Neural progenitor cell (in vitro differentiated cells): ENCODE measurements around the gene DVL3. TPM values are rescaled to one million over a fixed set of nuclear protein-coding genes. Genes with fewer than 3 reads are reported as not detected.

Experiments used
- DNase-seq: peaks from one replicate; pipeline ENCODE4 v3.0.0-alpha.2; 2016; ENCODE audit warnings: low spot score
- H2AFZ ChIP-seq: fragments of 200-600 bp; sonication (generic); replicated peaks from 2 replicates; pipeline ENCODE4 v1.6.1; 2016; ENCODE audit warnings: antibody characterized with exemption
- H3F3A ChIP-seq: fragments of 200-600 bp; sonication (generic); 2 replicates; pipeline ENCODE4 v1.6.1; 2016; ENCODE audit warnings: antibody characterized with exemption, low read depth
- H3K27ac ChIP-seq: fragments of 200-600 bp; sonication (generic); 2 replicates; pipeline ENCODE4 v1.5.1; 2016; ENCODE audit warnings: mild to moderate bottlenecking
- H3K27me3 ChIP-seq: fragments of 200-600 bp; sonication (generic); 2 replicates; pipeline ENCODE4 v1.6.1; 2016; ENCODE audit warnings: mild to moderate bottlenecking, moderate library complexity
- H3K36me3 ChIP-seq: fragments of 200-600 bp; sonication (generic); 2 replicates; pipeline ENCODE4 v1.5.1; 2016
- H3K4me1 ChIP-seq: fragments of 200-600 bp; sonication (generic); 2 replicates; pipeline ENCODE4 v1.6.1; 2016; ENCODE audit warnings: mixed run types
- H3K4me2 ChIP-seq: fragments of 200-600 bp; sonication (generic); 2 replicates; pipeline ENCODE4 v1.6.1; 2016
- H3K4me3 ChIP-seq: fragments of 200-600 bp; sonication (generic); 2 replicates; pipeline ENCODE4 v1.5.1; 2016
- H3K79me2 ChIP-seq: fragments of 200-600 bp; sonication (generic); 2 replicates; pipeline ENCODE4 v1.6.1; 2016; ENCODE audit warnings: low read depth
- H3K9ac ChIP-seq: fragments of 200-600 bp; sonication (generic); 2 replicates; pipeline ENCODE4 v1.6.1; 2016
- H3K9me3 ChIP-seq: fragments of 200-600 bp; sonication (generic); 2 replicates; pipeline ENCODE4 v1.5.1; 2016; ENCODE audit warnings: low read depth
- H4K20me1 ChIP-seq: fragments of 200-600 bp; sonication (generic); 2 replicates; pipeline ENCODE4 v1.6.1; 2016; ENCODE audit warnings: low read depth
- H3K27ac Mint-ChIP-seq: 3 replicates; pipeline ENCODE4 v1.8.0; 2021; ENCODE audit warnings: mixed read lengths
- H3K27me3 Mint-ChIP-seq: 2 replicates; pipeline ENCODE4 v1.8.0; 2022; ENCODE audit warnings: low read depth, mild to moderate bottlenecking, inconsistent platforms, moderate library complexity, mixed read lengths; ENCODE audit not compliant: insufficient read depth
- H3K36me3 Mint-ChIP-seq: 3 replicates; pipeline ENCODE4 v1.8.0; 2021; ENCODE audit warnings: mixed read lengths
- H3K4me1 Mint-ChIP-seq: 3 replicates; pipeline ENCODE4 v1.8.0; 2021; ENCODE audit warnings: mixed read lengths
- H3K4me3 Mint-ChIP-seq: 3 replicates; pipeline ENCODE4 v1.8.0; 2021; ENCODE audit warnings: mild to moderate bottlenecking, moderate library complexity, mixed read lengths
- H3K9me3 Mint-ChIP-seq: 3 replicates; pipeline ENCODE4 v1.8.0; 2020; ENCODE audit warnings: mixed read lengths
- EZH2 ChIP-seq: fragments of 200-600 bp; sonication (generic); IDR thresholded peaks from 2 replicates; pipeline ENCODE4 v1.6.1; 2017; ENCODE audit warnings: antibody characterized with exemption, mild to moderate bottlenecking, moderate library complexity
- EZH2phosphoT487 ChIP-seq: fragments of 200-600 bp; sonication (generic); IDR thresholded peaks from 2 replicates; pipeline ENCODE4 v1.6.1; 2017; ENCODE audit warnings: antibody characterized with exemption
- total RNA-seq: library from RNA; depleted of rRNA; stranded (reverse); fragments of >200 nt; gene quantifications from 2 replicates; pipeline ENCODE4 v1.2.3, GENCODE V29; 2015; ENCODE audit warnings: low replicate concordance
- TF ChIP-seq, protein P1 (sequence below): fragments of 200-600 bp; sonication (generic); IDR thresholded peaks from 2 replicates; pipeline ENCODE4 v1.5.1; 2017; ENCODE audit warnings: antibody characterized with exemption, mild to moderate bottlenecking

The DVL3 gene
- total RNA-seq, 1 donor from 2014 or later: 29.8 TPM

DNA sequence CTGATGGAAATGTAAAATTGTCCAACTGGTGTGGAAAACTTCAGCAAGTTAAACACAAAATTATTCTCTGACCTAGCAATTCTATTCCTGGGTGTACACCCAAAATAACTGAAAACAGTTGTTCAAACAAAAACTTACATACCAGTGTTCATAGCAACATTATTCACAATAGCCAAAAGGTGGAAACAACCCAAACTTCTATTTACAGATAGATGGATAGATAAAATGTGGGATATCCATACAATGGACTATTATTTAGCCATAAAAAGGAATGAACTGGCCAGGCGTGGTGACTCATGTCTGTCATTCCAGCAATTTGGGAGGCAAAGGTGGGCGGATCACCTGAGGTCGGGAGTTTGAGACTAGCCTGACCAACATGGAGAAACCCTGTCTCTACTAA, 67.3 kb downstream of the DVL3 start:
- no peaks in the 10 kb centered on the region for H3K79me2 ChIP-seq
- no peak overlapping the region for H3K9ac ChIP-seq
- no peak for DNase-seq
- H3K4me3 ChIP-seq: no peak overlapping the region
- H3K36me3 Mint-ChIP-seq: no peaks in the 10 kb centered on the region
- no peak overlapping the region for H3K4me3 Mint-ChIP-seq
- TF ChIP-seq EZH2phosphoT487: no peak
- TF ChIP-seq EZH2: no peak
- TF ChIP-seq, protein P1, sequence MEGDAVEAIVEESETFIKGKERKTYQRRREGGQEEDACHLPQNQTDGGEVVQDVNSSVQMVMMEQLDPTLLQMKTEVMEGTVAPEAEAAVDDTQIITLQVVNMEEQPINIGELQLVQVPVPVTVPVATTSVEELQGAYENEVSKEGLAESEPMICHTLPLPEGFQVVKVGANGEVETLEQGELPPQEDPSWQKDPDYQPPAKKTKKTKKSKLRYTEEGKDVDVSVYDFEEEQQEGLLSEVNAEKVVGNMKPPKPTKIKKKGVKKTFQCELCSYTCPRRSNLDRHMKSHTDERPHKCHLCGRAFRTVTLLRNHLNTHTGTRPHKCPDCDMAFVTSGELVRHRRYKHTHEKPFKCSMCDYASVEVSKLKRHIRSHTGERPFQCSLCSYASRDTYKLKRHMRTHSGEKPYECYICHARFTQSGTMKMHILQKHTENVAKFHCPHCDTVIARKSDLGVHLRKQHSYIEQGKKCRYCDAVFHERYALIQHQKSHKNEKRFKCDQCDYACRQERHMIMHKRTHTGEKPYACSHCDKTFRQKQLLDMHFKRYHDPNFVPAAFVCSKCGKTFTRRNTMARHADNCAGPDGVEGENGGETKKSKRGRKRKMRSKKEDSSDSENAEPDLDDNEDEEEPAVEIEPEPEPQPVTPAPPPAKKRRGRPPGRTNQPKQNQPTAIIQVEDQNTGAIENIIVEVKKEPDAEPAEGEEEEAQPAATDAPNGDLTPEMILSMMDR: no peak
- H3K27ac Mint-ChIP-seq: no peak overlapping the region
- H3K27me3 ChIP-seq: peaks cover 28% of the 10 kb centered on the region
- H3K36me3 ChIP-seq: no peaks in the 10 kb centered on the region
- no peaks in the 10 kb centered on the region for H3F3A ChIP-seq
- no peak overlapping the region for H3K27ac ChIP-seq
- H2AFZ ChIP-seq: no peak overlapping the region
- no peaks in the 10 kb centered on the region for H3K9me3 ChIP-seq
- H3K4me2 ChIP-seq: no peak overlapping the region
- H3K27me3 Mint-ChIP-seq: peaks cover 16% of the 10 kb centered on the region
- H4K20me1 ChIP-seq: peaks cover 1% of the 10 kb centered on the region
- no peaks in the 10 kb centered on the region for H3K4me1 Mint-ChIP-seq
- H3K9me3 Mint-ChIP-seq: no peaks in the 10 kb centered on the region
- no peaks in the 10 kb centered on the region for H3K4me1 ChIP-seq

Other genes with a start within 250 kb of the DVL3 start
- gene ABCC5, start 137.5 kb upstream of the DVL3 start, total RNA-seq: 34.0 and 38.7 TPM in 2 replicates
- not detected in 2 replicates for gene HTR3D, start 123.6 kb upstream of the DVL3 start, total RNA-seq
- not detected in 2 replicates for gene HTR3C, start 102.3 kb upstream of the DVL3 start, total RNA-seq
- not detected in 2 replicates for gene HTR3E, start 58.3 kb upstream of the DVL3 start, total RNA-seq
- gene EIF2B5, start 20.0 kb upstream of the DVL3 start, total RNA-seq: 36.4 and 69.1 TPM in 2 replicates
- 309 and 335 TPM in 2 replicates for gene AP2M1, start 19.5 kb downstream of the DVL3 start, total RNA-seq
- gene ABCF3, start 30.8 kb downstream of the DVL3 start, total RNA-seq: 22.0 and 30.4 TPM in 2 replicates
- not detected in 2 replicates for gene VWA5B2, start 74.2 kb downstream of the DVL3 start, total RNA-seq
- gene ALG3, start 93.6 kb downstream of the DVL3 start, total RNA-seq: 23.7 and 39.1 TPM in 2 replicates
- 3.7 and 6.0 TPM in 2 replicates for gene EEF1AKMT4, start 94.3 kb downstream of the DVL3 start, total RNA-seq
- gene CAMK2N2, start 106.2 kb downstream of the DVL3 start, total RNA-seq: 0.71 TPM in 1 of 2 replicates, not detected in the other
- 0.15 TPM in 1 of 2 replicates, not detected in the other for gene ECE2, start 120.6 kb downstream of the DVL3 start, total RNA-seq
- gene PSMD2, start 143.9 kb downstream of the DVL3 start, total RNA-seq: 234 and 476 TPM in 2 replicates
- 137 and 207 TPM in 2 replicates for gene EIF4G1, start 159.2 kb downstream of the DVL3 start, total RNA-seq
- 17.2 and 37.7 TPM in 2 replicates for gene FAM131A, start 182.2 kb downstream of the DVL3 start, total RNA-seq
- 16.5 and 38.2 TPM in 2 replicates for gene CLCN2, start 206.2 kb downstream of the DVL3 start, total RNA-seq
- 128 and 173 TPM in 2 replicates for gene POLR2H, start 206.3 kb downstream of the DVL3 start, total RNA-seq
- gene THPO, start 222.8 kb downstream of the DVL3 start, total RNA-seq: 0.31 and 2.3 TPM in 2 replicates
- gene CHRD, start 224.7 kb downstream of the DVL3 start, total RNA-seq: 2.3 and 6.8 TPM in 2 replicates